GM11168 (cell line): ENCODE measurements around the gene COMT.

Experiments
- in situ Hi-C: fragments of 300-500 bp; cut with MboI; formaldehyde crosslinking; loops from one replicate; pipeline ENCODE4 v1.12.0; 2022; ENCODE audit warnings: low sequenced_read_pairs; ENCODE audit not compliant: unreplicated experiment

The COMT gene

GRCh38 chr22:20004464-20004863 lies 62.9 kb downstream of the COMT start:
- in situ Hi-C loops = no loop called here

GRCh38 chr22:20008221-20008995 lies 66.8 kb downstream of the COMT start:
- in situ Hi-C loops = no loop called here

- in situ Hi-C loops = no loop called here
Measured at GRCh38 chr22:20009018-20009491, 67.5 kb downstream of the COMT start.

GRCh38 chr22:20009582-20010306 lies 68.2 kb downstream of the COMT start:
- in situ Hi-C loops = no loop called here

GRCh38 chr22:20010307-20011122 lies 68.9 kb downstream of the COMT start:
- in situ Hi-C loops = no loop called here

GRCh38 chr22:20011123-20011992 lies 69.8 kb downstream of the COMT start:
- in situ Hi-C loops = no loop called here

- in situ Hi-C loops = no loop called here
Measured at GRCh38 chr22:20011993-20012740, 70.6 kb downstream of the COMT start.

GRCh38 chr22:20012741-20013331 lies 71.3 kb downstream of the COMT start:
- in situ Hi-C loops = no loop called here

GRCh38 chr22:20013382-20013871 lies 71.9 kb downstream of the COMT start:
- in situ Hi-C loops = no loop called here

- in situ Hi-C loops = no loop called here
Measured at GRCh38 chr22:20014526-20015186, 73.1 kb downstream of the COMT start.

GRCh38 chr22:20015187-20015625 lies 73.6 kb downstream of the COMT start:
- in situ Hi-C loops = no loop called here

GRCh38 chr22:20015971-20016733 lies 74.6 kb downstream of the COMT start:
- in situ Hi-C loops = no loop called here

GRCh38 chr22:20016734-20017621 lies 75.4 kb downstream of the COMT start, which contains the start of gene ARVCF:
TSS of gene ARVCF (minus strand) at chr22:20016823. CDS start at chr22:19990794, 26,029 bp downstream.
- in situ Hi-C loops = no loop called here

- in situ Hi-C loops = no loop called here
Measured at GRCh38 chr22:20017622-20017958, 76.0 kb downstream of the COMT start.

GRCh38 chr22:20018001-20018400 lies 76.4 kb downstream of the COMT start:
- in situ Hi-C loops = no loop called here
